Measurements from ENCODE around the gene VWA7. TPM values are rescaled to one million over a fixed set of nuclear protein-coding genes. Genes with fewer than 3 reads are reported as not detected.
"Not testable (repeated sequence)": the region's sequence is repeated elsewhere in the genome, so short reads cannot be mapped to it uniquely, and the experiment has no call there.

VWA7 gene
- total RNA-seq, 1 donor from 2014 or later, result 0.54 TPM

DNA sequence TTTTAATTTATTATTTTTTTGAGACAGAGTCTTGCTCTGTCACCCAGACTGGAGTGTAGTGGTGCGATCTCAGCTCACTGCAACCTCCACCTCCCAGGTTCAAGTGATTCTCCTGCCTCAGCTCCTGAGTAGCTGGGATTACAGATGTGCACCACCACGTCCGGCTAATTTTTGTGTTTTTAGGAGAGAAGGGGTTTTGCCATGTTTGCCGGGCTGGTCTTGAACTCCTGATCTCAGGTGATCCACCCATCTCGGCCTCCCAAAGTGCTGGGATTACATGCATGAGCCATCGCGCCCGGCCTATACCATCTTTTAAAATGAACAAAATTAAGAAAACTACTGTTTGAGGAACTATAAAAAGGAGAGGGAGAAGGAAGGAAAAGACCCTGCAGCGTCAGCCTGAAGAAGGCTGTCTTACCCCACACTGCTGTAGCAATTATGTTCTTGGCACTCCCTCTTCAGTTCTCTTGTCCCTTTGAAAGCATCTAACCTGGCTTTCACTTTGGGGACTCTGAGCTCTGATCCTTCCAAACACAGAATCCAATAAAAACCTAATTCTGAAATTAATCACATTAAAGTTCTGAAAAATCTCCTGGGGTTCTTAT is 46.6 kb upstream of the VWA7 start:
- H3K4me1 Mint-ChIP-seq (ENCODE audit: low read depth, unreplicated experiment), result peaks cover 17% of the 10 kb centered on the region

DNA sequence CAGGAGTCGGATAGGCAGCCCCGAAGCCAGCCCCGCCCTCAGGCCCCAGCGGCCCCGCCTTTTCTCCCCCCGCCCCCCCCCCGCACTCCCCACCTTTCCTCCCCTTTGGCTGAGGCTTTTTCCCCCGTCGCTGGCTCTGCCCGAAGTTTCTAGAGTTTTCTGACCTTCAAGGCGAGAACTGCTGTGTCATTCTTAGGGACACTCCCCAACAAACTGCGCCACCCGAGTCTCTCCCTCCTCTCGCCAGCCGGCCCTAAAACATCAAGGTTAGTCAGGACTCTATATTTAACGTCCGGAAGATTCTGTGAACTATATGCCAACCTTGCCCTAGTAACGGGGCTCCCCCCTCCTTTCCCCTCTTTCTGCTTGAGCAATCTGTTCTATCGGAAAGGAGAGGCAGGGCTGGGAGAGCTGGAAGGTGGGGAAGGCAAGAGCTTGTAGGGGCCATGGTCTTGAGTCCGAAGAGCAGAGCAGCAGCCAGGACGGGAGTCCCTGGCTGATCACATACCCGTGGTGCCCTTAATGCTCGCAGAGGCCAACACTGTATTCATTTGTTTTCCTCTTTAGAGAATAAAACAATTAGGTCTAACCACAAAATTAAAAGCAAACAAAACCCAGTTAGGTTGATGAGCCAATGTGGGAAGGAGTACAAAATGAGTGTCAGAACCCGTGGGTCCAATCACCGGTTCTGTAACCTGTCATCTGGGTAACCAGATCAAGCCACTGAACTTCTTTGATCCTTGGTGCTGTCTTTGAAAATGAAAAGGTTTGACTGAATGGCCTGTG is 45.1 kb upstream of the VWA7 start:
- Histone ChIP-seq H4K20me1 (ENCODE audit: insufficient read depth, low read length) (peaks cover 16% of the 10 kb centered on the region), H3K4me3 (ENCODE audit: insufficient read depth, low read depth, low read length) (peak overlapping the region; percentile 66), H3K4me2 (ENCODE audit: low read length) (peak overlapping the region; percentile 95), H3K27ac (ENCODE audit: low read depth, low read length) (peak overlapping the region; percentile 75), H3K36me3 (ENCODE audit: insufficient read depth, low read length) (no peaks in the 10 kb centered on the region), H3K9ac (ENCODE audit: low read length) (peak overlapping the region; percentile 89), H3K27me3 (ENCODE audit: insufficient read depth, low read length) (no peaks in the 10 kb centered on the region), H3K4me1 (ENCODE audit: insufficient read depth, low read length) (peaks cover 17% of the 10 kb centered on the region), H3K79me2 (ENCODE audit: insufficient read depth, low read length) (peaks cover 18% of the 10 kb centered on the region), H3K9me3 (ENCODE audit: insufficient read depth, low read depth, low read length) (no peaks in the 10 kb centered on the region), H2AFZ (ENCODE audit: low read depth, low read length) (peak overlapping the region; percentile 71)
- Mint-ChIP-seq H3K9me3 (ENCODE audit: unreplicated experiment) (no peaks in the 10 kb centered on the region), H3K4me3 (ENCODE audit: unreplicated experiment) (peak overlapping the region; percentile 94), H3K36me3 (ENCODE audit: low read depth, unreplicated experiment) (peaks cover 3% of the 10 kb centered on the region), H3K4me1 (ENCODE audit: low read depth, unreplicated experiment) (peaks cover 21% of the 10 kb centered on the region), H3K27me3 (ENCODE audit: low read depth, unreplicated experiment) (no peaks in the 10 kb centered on the region), H3K27ac (ENCODE audit: unreplicated experiment) (peak overlapping the region; percentile 100)
- TF ChIP-seq, protein P1, sequence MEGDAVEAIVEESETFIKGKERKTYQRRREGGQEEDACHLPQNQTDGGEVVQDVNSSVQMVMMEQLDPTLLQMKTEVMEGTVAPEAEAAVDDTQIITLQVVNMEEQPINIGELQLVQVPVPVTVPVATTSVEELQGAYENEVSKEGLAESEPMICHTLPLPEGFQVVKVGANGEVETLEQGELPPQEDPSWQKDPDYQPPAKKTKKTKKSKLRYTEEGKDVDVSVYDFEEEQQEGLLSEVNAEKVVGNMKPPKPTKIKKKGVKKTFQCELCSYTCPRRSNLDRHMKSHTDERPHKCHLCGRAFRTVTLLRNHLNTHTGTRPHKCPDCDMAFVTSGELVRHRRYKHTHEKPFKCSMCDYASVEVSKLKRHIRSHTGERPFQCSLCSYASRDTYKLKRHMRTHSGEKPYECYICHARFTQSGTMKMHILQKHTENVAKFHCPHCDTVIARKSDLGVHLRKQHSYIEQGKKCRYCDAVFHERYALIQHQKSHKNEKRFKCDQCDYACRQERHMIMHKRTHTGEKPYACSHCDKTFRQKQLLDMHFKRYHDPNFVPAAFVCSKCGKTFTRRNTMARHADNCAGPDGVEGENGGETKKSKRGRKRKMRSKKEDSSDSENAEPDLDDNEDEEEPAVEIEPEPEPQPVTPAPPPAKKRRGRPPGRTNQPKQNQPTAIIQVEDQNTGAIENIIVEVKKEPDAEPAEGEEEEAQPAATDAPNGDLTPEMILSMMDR (IDR thresholded peaks at IDR 0.05; ENCODE audit: insufficient read depth, low read depth, low read length), result no peak
- no peak for TF ChIP-seq EZH2 (IDR thresholded peaks at IDR 0.05; ENCODE audit: insufficient read depth, low read length)
- DNase-seq (ENCODE audit: low read depth), result peak; percentile 60
- FAIRE-seq, result no peak

More for the DNA sequence above, 46.6 kb upstream of the VWA7 start:
- FAIRE-seq; H4K20me1 ChIP-seq (ENCODE audit: insufficient read depth, low read length); H3K27me3 ChIP-seq (ENCODE audit: insufficient read depth, low read length); H3K36me3 ChIP-seq (ENCODE audit: insufficient read depth, low read length); H2AFZ ChIP-seq (ENCODE audit: low read depth, low read length); DNase-seq (ENCODE audit: low read depth); H3K4me2 ChIP-seq (ENCODE audit: low read length); H3K9me3 Mint-ChIP-seq (ENCODE audit: unreplicated experiment); H3K9me3 ChIP-seq (ENCODE audit: insufficient read depth, low read depth, low read length); H3K27me3 Mint-ChIP-seq (ENCODE audit: low read depth, unreplicated experiment); H3K9ac ChIP-seq (ENCODE audit: low read length); H3K27ac ChIP-seq (ENCODE audit: low read depth, low read length); H3K4me3 ChIP-seq (ENCODE audit: insufficient read depth, low read depth, low read length); H3K36me3 Mint-ChIP-seq (ENCODE audit: low read depth, unreplicated experiment); H3K79me2 ChIP-seq (ENCODE audit: insufficient read depth, low read length): not testable (repeated sequence)
- peaks cover 17% of the 10 kb centered on the region for H3K4me1 ChIP-seq (ENCODE audit: insufficient read depth, low read length)
- peak overlapping the region; percentile 34 for H3K27ac Mint-ChIP-seq (ENCODE audit: unreplicated experiment)
- peak overlapping the region; percentile 57 for H3K4me3 Mint-ChIP-seq (ENCODE audit: unreplicated experiment)

DNA sequence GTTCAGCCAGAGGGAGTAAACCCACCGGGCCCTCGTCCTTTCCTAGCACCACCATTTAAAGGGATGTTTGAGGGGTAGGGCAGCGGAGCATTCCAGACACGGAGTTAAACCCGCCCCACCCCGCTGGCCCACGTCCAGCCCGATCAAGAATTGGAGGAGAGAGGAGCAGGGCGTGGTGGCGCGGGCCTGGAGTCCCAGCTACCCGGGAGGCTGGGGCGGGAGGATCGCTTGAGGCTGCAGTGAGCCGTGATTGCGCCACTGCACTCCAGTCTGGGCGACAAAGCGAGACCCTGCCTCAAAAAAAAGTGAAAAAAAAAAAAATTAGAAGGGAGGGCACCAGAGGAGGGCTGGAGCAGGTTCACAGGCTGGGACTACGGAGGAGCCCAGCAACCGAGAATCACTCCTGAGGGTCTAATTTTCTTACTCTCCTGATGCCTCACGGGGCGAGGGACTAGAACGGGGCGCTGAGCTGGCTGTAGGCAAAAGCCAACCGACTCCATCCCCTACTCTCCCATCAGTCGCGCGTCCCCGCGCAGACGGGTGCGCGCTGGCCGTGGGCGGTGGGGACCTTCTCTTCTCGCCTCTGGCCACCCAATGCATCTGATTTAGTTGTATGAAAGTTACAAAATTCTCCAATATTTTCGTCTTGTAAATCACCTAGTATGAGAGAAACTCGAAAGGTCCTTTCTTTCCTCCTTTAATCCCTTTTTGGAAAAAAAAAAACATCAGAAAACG is 44.3 kb upstream of the VWA7 start:
- Histone ChIP-seq H3K9me3 (ENCODE audit: insufficient read depth, low read depth, low read length) (no peaks in the 10 kb centered on the region), H3K36me3 (ENCODE audit: insufficient read depth, low read length) (no peaks in the 10 kb centered on the region), H3K4me2 (ENCODE audit: low read length) (peak overlapping the region; percentile 95), H3K4me3 (ENCODE audit: insufficient read depth, low read depth, low read length) (peak overlapping the region; percentile 66), H3K27me3 (ENCODE audit: insufficient read depth, low read length) (no peaks in the 10 kb centered on the region), H3K79me2 (ENCODE audit: insufficient read depth, low read length) (peaks cover 19% of the 10 kb centered on the region), H2AFZ (ENCODE audit: low read depth, low read length) (peak overlapping the region; percentile 62), H3K27ac (ENCODE audit: low read depth, low read length) (peak overlapping the region; percentile 75), H4K20me1 (ENCODE audit: insufficient read depth, low read length) (peaks cover 16% of the 10 kb centered on the region), H3K9ac (ENCODE audit: low read length) (peak overlapping the region; percentile 89), H3K4me1 (ENCODE audit: insufficient read depth, low read length) (peaks cover 13% of the 10 kb centered on the region)
- FAIRE-seq (no peak), DNase-seq (ENCODE audit: low read depth) (no peak)
- H3K36me3 Mint-ChIP-seq (ENCODE audit: low read depth, unreplicated experiment), result peaks cover 3% of the 10 kb centered on the region
- no peaks in the 10 kb centered on the region for H3K27me3 Mint-ChIP-seq (ENCODE audit: low read depth, unreplicated experiment)
- peak overlapping the region; percentile 100 for H3K27ac Mint-ChIP-seq (ENCODE audit: unreplicated experiment)
- H3K9me3 Mint-ChIP-seq (ENCODE audit: unreplicated experiment), result no peaks in the 10 kb centered on the region
- H3K4me3 Mint-ChIP-seq (ENCODE audit: unreplicated experiment), result peak overlapping the region; percentile 94
- peaks cover 17% of the 10 kb centered on the region for H3K4me1 Mint-ChIP-seq (ENCODE audit: low read depth, unreplicated experiment)
- no peak for TF ChIP-seq EZH2 (IDR thresholded peaks at IDR 0.05; ENCODE audit: insufficient read depth, low read length)
- TF ChIP-seq, protein P1 (IDR thresholded peaks at IDR 0.05; ENCODE audit: insufficient read depth, low read depth, low read length), result no peak

DNA sequence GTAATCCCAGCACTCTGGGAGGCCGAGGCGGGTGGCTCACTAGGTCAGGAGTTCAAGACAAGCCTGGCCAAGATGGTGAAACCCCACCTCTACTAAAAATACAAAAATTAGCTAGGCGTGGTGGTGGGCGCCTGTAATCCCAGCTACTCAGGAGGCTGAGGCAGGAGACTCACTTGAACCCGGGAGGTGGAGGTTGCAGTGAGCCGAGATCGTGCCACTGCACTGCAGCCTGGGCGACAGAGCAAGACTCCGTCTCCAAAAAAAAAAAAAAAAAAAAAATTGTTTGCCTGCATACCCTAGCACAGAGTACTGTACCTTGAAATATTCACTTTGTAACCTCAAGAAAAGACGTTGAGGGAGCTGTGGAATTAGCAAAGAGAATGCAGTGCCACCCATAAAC is 43.3 kb upstream of the VWA7 start:
- H3K4me3 Mint-ChIP-seq (ENCODE audit: unreplicated experiment), result peak overlapping the region; percentile 94
- peaks cover 13% of the 10 kb centered on the region for H3K4me1 ChIP-seq (ENCODE audit: insufficient read depth, low read length)
- not testable (repeated sequence) for H2AFZ ChIP-seq (ENCODE audit: low read depth, low read length); FAIRE-seq; H3K27ac ChIP-seq (ENCODE audit: low read depth, low read length); H3K4me2 ChIP-seq (ENCODE audit: low read length); H3K27me3 ChIP-seq (ENCODE audit: insufficient read depth, low read length); H3K27me3 Mint-ChIP-seq (ENCODE audit: low read depth, unreplicated experiment); H3K27ac Mint-ChIP-seq (ENCODE audit: unreplicated experiment); H3K36me3 ChIP-seq (ENCODE audit: insufficient read depth, low read length); H3K4me3 ChIP-seq (ENCODE audit: insufficient read depth, low read depth, low read length); H3K9ac ChIP-seq (ENCODE audit: low read length); H3K36me3 Mint-ChIP-seq (ENCODE audit: low read depth, unreplicated experiment); H3K9me3 ChIP-seq (ENCODE audit: insufficient read depth, low read depth, low read length); H3K9me3 Mint-ChIP-seq (ENCODE audit: unreplicated experiment); DNase-seq (ENCODE audit: low read depth)
- peaks cover 16% of the 10 kb centered on the region for H3K4me1 Mint-ChIP-seq (ENCODE audit: low read depth, unreplicated experiment)
- peaks cover 19% of the 10 kb centered on the region for H3K79me2 ChIP-seq (ENCODE audit: insufficient read depth, low read length)
- H4K20me1 ChIP-seq (ENCODE audit: insufficient read depth, low read length), result peaks cover 16% of the 10 kb centered on the region
